ENCODE results near the gene SLC7A1. TPM values are rescaled to one million over a fixed set of nuclear protein-coding genes. Genes with fewer than 3 reads are reported as not detected.

The SLC7A1 gene
- total RNA-seq, 1 donor from 2014 or later = 85.0 TPM

DNA sequence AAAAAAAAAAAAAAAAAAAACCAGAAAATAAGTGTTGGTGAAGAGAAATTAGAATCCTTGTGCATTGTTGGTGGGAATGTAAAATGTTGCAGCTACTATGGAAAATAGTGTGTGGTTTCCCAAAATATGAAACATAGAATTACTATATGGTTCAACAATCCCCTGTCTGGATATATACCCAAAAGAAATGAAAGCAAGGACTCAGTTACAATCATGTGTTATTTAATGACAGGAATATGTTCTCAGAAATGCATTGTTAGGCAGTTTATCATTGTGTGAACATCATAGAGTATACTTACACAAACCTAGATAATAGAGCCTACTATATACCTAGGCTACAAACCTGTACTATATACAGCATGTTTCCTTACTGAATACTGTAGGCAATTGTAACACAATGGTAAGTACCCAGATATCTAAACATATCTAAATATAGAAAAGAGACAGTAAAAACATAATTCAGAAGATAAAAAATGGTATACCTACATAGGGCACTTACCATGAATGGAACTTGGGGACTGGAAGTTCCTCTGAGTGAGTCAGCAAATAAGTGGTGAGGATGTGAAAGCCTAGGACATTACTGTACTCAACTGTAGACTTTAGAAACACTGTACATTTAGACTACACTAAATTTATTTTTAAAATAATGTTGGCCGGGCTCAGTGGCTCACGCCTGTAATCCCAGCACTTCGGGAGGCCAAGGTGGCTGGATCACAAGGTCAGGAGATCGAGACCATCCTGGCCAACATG is 25.7 kb upstream of the SLC7A1 start:
- intact Hi-C loops (cut with micrococcal nuclease) = no loop called here
- ATAC-seq (ENCODE audit: low read depth) (no peak), DNase-seq (no peak)
- Mint-ChIP-seq H3K4me1 (no peaks in the 10 kb centered on the region), H3K27ac (no peak overlapping the region), H3K9me3 (peaks cover 2% of the 10 kb centered on the region), H3K27me3 (peaks cover 21% of the 10 kb centered on the region), H3K4me3 (no peak overlapping the region), H3K36me3 (ENCODE audit: low read depth) (no peaks in the 10 kb centered on the region)
- TF ChIP-seq, protein P1, sequence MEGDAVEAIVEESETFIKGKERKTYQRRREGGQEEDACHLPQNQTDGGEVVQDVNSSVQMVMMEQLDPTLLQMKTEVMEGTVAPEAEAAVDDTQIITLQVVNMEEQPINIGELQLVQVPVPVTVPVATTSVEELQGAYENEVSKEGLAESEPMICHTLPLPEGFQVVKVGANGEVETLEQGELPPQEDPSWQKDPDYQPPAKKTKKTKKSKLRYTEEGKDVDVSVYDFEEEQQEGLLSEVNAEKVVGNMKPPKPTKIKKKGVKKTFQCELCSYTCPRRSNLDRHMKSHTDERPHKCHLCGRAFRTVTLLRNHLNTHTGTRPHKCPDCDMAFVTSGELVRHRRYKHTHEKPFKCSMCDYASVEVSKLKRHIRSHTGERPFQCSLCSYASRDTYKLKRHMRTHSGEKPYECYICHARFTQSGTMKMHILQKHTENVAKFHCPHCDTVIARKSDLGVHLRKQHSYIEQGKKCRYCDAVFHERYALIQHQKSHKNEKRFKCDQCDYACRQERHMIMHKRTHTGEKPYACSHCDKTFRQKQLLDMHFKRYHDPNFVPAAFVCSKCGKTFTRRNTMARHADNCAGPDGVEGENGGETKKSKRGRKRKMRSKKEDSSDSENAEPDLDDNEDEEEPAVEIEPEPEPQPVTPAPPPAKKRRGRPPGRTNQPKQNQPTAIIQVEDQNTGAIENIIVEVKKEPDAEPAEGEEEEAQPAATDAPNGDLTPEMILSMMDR (IDR thresholded peaks at IDR 0.05) = no peak
- ChIA-PET CTCF (no interaction called here), POLR2A (no interaction called here)

DNA sequence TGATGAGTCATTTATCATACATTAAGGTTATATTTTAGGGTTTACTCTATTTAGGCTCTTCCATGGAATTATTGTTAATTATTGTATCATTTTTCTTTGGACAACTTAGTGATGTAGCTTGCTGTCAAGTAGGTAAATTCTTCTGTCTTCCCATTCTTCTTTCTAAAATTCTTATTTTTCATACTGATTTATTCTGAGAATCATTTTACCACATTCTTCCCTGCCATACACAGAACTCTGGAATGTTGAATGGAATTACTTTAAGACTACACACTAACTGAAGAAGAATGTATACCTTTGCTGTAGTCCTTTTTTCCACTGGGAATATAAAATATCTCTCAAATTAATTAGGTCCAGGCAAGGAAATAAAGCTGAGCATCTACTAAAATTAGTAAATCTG is 24.5 kb upstream of the SLC7A1 start:
- Mint-ChIP-seq H3K9me3 (peaks cover 4% of the 10 kb centered on the region), H3K4me1 (no peaks in the 10 kb centered on the region), H3K27ac (no peak overlapping the region), H3K27me3 (peaks cover 29% of the 10 kb centered on the region), H3K4me3 (no peak overlapping the region), H3K36me3 (ENCODE audit: low read depth) (no peaks in the 10 kb centered on the region)
- TF ChIP-seq, protein P1 (IDR thresholded peaks at IDR 0.05) = no peak
- CTCF ChIA-PET = no interaction called here
- intact Hi-C loops (cut with micrococcal nuclease) = no loop called here
- POLR2A ChIA-PET = no interaction called here
- DNase-seq (no peak), ATAC-seq (ENCODE audit: low read depth) (no peak)

DNA sequence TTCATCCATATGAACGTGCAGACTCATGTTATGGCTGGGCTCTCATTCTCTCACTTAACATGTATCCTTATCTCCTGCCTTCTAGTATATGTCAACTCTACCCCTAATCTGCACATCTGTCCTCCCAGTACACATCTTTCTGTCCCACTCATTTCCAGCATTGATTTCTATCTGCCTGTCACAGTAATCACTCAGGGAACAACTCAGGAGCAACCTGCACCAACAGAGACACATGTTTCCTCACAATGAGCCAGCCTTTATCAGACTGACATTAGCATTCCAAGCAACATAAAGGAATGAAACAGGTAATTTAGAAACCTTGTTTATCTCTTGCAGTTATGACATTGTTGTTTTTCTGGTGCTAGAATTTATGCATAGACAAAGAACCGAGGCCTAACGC is 17.6 kb upstream of the SLC7A1 start:
- peaks cover 7% of the 10 kb centered on the region for H3K9me3 Mint-ChIP-seq
- no peak for DNase-seq
- CTCF ChIA-PET = no interaction called here
- H3K27ac Mint-ChIP-seq = no peak overlapping the region
- TF ChIP-seq, protein P1 (IDR thresholded peaks at IDR 0.05) = no peak
- peaks cover 39% of the 10 kb centered on the region for H3K27me3 Mint-ChIP-seq
- POLR2A ChIA-PET = no interaction called here
- intact Hi-C loops (cut with micrococcal nuclease) = no loop called here
- H3K36me3 Mint-ChIP-seq (ENCODE audit: low read depth) = no peaks in the 10 kb centered on the region
- no peak overlapping the region for H3K4me3 Mint-ChIP-seq
- ATAC-seq (ENCODE audit: low read depth) = no peak
- H3K4me1 Mint-ChIP-seq = no peaks in the 10 kb centered on the region

DNA sequence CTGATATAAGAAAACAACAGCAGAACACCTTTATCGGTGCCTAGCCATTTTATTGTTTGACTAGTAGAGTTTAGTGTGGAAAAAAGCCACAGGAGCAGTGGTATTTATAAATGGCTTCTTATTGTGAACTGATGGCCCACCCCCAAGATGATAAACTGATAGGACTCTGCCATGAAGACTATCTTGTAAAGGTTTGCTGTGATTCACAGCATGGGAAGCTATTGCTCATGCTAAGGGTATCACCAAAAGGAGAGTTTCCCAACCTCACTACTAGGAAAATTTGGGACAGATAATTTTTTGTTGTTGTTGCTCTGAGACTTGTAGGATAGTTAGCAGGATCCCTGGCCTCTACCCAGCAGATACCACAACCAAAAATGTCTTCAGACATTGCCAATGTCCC is 12.0 kb upstream of the SLC7A1 start:
- POLR2A ChIA-PET = no interaction called here
- no peak for DNase-seq
- TF ChIP-seq, protein P1 (IDR thresholded peaks at IDR 0.05) = no peak
- intact Hi-C loops (cut with micrococcal nuclease) = no loop called here
- Mint-ChIP-seq H3K36me3 (ENCODE audit: low read depth) (no peaks in the 10 kb centered on the region), H3K27me3 (peaks cover 21% of the 10 kb centered on the region), H3K9me3 (no peaks in the 10 kb centered on the region), H3K4me1 (no peaks in the 10 kb centered on the region), H3K27ac (no peak overlapping the region), H3K4me3 (no peak overlapping the region)
- no peak for ATAC-seq (ENCODE audit: low read depth)
- CTCF ChIA-PET = no interaction called here

DNA sequence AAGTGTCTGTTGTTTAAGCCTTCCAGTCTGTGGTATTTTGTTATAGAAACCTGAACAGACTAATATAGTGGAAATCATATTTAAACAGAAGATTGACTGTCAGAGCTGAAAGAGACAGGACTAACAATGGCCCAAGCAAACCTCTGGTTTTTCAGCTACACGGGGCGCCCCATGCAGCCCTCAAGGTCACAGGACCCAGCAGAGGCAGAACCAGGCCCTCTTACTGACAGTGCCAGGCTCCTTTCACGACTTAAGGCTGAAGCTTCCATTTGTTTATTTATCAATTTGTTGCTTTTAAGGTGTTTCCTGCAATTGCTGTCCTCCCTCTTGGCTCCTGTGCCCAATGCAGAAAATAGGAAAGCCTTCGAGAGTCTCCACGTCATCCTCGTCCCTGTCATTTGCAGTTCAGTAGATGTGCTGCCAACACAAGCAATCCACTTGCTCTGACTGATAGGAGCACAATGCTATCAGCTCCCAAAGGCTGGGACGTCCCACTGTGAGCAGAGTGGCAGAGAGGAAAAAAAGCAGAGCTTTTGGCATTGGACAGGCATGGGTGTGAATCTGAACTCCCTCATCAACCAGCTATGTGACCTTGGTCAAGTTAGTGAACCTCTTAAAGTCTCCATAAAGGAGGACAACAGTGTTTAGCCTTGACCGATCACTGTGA is 10.5 kb upstream of the SLC7A1 start:
- ChIA-PET CTCF (no interaction called here), POLR2A (no interaction called here)
- DNase-seq = no peak
- Mint-ChIP-seq H3K27me3 (peaks cover 17% of the 10 kb centered on the region), H3K9me3 (no peaks in the 10 kb centered on the region), H3K4me1 (no peaks in the 10 kb centered on the region), H3K4me3 (no peak overlapping the region), H3K27ac (no peak overlapping the region), H3K36me3 (ENCODE audit: low read depth) (no peaks in the 10 kb centered on the region)
- ATAC-seq (ENCODE audit: low read depth) = no peak
- intact Hi-C loops (cut with micrococcal nuclease) = no loop called here
- TF ChIP-seq, protein P1 (IDR thresholded peaks at IDR 0.05) = no peak

Data from activated B cell treated with CpG ODN at 0.5 μM for 24 hours (primary cell).